Keratinocyte (primary cell): Measurements from ENCODE around the gene DCTN4.

ENCODE experiments used
- CTCF ChIP-seq, 3 experiments: IDR thresholded peaks in 1 of 3; conservative IDR thresholded peaks in 1 of 3; optimal IDR thresholded peaks in 1 of 3; 2 replicates in 2 of 3; 3 replicates in 1 of 3; pipeline versions ENCODE3 to v1.5.1; 2011; ENCODE audit warnings: low read length in 3 of 3, mild to moderate bottlenecking in 3 of 3, moderate library complexity in 2 of 3, control low read depth in 1 of 3, inconsistent platforms in 1 of 3; ENCODE audit not compliant: insufficient read depth in 2 of 3; ENCODE audit errors: extremely low read depth in 1 of 3
- EZH2 ChIP-seq: IDR thresholded peaks from one replicate; pipeline ENCODE4 v1.6.1; 2012; ENCODE audit warnings: inconsistent platforms, mild to moderate bottlenecking, low read length, moderate library complexity

GRCh38 chr5:150751096-150751891, 7.5 kb downstream of the DCTN4 start:
- TF ChIP-seq CTCF (optimal IDR thresholded peaks at IDR 0.05 in 1 of 3, IDR thresholded peaks at IDR 0.05 in 1 of 3, conservative IDR thresholded peaks at IDR 0.05 in 1 of 3; ENCODE audit: extremely low read depth in 1 of 3, insufficient read depth in 2 of 3, low read length in 3 of 3) = no peak
- no peak for TF ChIP-seq EZH2
